ENCODE measurements around the gene MPLKIP. TPM values are rescaled to one million over a fixed set of nuclear protein-coding genes. Genes with fewer than 3 reads are reported as not detected.

MPLKIP gene
- total RNA-seq, 1 experiment from 2014 or later = 49.4 TPM

DNA sequence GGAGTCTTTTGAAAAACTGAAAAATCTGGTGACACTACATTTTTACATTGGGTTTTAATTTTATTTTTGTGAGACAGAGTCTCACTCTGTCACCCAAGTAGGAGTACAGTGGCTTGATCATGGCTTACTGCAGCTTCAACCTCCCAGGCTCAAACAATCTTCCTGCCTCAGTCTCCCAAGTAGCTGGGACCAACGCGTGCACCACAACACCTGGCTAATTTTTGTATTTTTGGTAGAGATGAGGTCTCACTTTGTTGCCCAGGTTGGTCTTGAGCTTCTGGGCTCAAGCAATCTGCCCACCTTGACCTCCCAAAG is 11.5 kb downstream of the MPLKIP start:
- CTCF ChIA-PET = interaction anchor here (0.6 kb wide), 1 partner anchor 32 kb away, joined by 3 read pairs; no protein-coding TSS in a partner anchor

More for the DNA sequence above, 11.5 kb downstream of the MPLKIP start:
- POLR2A ChIA-PET = no interaction called here
- H2AFZ ChIP-seq (ENCODE audit: low read depth, low read length, poor library complexity, severe bottlenecking) = no peak overlapping the region
- H3K9ac ChIP-seq (ENCODE audit: low read length) = no peak overlapping the region
- no TSS peak for BruUV-seq (replicated peaks)
- ATAC-seq (no peak), DNase-seq (ENCODE audit: low read depth, low spot score) (no peak)
- intact Hi-C loops (cut with micrococcal nuclease) = no loop called here
- H3K9me2 ChIP-seq (ENCODE audit: insufficient read depth) = no peaks in the 10 kb centered on the region
- H3K9me3 ChIP-seq (ENCODE audit: control insufficient read depth in 1 of 2, insufficient read depth in 1 of 2, low read depth in 1 of 2, low read length in 2 of 2) = no peaks in the 10 kb centered on the region
- no peaks in the 10 kb centered on the region for H4K20me1 ChIP-seq (ENCODE audit: insufficient read depth)
- H3K27me3 ChIP-seq (ENCODE audit: insufficient read depth, low read length) = no peaks in the 10 kb centered on the region
- TF ChIP-seq POLR2AphosphoS5 (IDR thresholded peaks at IDR 0.05; ENCODE audit: low read depth, low read length) (no peak), EZH2 (IDR thresholded peaks at IDR 0.05) (no peak), ZNF274 (IDR thresholded peaks at IDR 0.05; ENCODE audit: low read depth, low read length) (no peak), EZH2phosphoT487 (IDR thresholded peaks at IDR 0.05; ENCODE audit: borderline replicate concordance) (no peak), RAD21 (IDR thresholded peaks at IDR 0.05; ENCODE audit: low read depth) (no peak), EGR1 (IDR thresholded peaks at IDR 0.05; ENCODE audit: low read depth) (no peak), POLR2A (IDR thresholded peaks at IDR 0.05; ENCODE audit: borderline replicate concordance, extremely low read depth, insufficient read depth, insufficient read length) (no peak), CEBPB (IDR thresholded peaks at IDR 0.05; ENCODE audit: low read depth) (no peak), ELF1 (IDR thresholded peaks at IDR 0.05; ENCODE audit: borderline replicate concordance, low read depth) (no peak), TCF7L2 (IDR thresholded peaks at IDR 0.05; ENCODE audit: borderline replicate concordance, extremely low read depth, insufficient read depth, insufficient read length) (no peak), ZFX (IDR thresholded peaks at IDR 0.05) (no peak), SIN3A (IDR thresholded peaks at IDR 0.05; ENCODE audit: low read depth) (no peak)
- TF ChIP-seq, protein P1, sequence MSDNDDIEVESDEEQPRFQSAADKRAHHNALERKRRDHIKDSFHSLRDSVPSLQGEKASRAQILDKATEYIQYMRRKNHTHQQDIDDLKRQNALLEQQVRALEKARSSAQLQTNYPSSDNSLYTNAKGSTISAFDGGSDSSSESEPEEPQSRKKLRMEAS (IDR thresholded peaks at IDR 0.05) = no peak
- TF ChIP-seq, protein P2, sequence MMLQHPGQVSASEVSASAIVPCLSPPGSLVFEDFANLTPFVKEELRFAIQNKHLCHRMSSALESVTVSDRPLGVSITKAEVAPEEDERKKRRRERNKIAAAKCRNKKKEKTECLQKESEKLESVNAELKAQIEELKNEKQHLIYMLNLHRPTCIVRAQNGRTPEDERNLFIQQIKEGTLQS (IDR thresholded peaks at IDR 0.05) = no peak
- TF ChIP-seq, protein P3, sequence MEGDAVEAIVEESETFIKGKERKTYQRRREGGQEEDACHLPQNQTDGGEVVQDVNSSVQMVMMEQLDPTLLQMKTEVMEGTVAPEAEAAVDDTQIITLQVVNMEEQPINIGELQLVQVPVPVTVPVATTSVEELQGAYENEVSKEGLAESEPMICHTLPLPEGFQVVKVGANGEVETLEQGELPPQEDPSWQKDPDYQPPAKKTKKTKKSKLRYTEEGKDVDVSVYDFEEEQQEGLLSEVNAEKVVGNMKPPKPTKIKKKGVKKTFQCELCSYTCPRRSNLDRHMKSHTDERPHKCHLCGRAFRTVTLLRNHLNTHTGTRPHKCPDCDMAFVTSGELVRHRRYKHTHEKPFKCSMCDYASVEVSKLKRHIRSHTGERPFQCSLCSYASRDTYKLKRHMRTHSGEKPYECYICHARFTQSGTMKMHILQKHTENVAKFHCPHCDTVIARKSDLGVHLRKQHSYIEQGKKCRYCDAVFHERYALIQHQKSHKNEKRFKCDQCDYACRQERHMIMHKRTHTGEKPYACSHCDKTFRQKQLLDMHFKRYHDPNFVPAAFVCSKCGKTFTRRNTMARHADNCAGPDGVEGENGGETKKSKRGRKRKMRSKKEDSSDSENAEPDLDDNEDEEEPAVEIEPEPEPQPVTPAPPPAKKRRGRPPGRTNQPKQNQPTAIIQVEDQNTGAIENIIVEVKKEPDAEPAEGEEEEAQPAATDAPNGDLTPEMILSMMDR (IDR thresholded peaks at IDR 0.05 in 2 of 3, conservative IDR thresholded peaks at IDR 0.05 in 1 of 3; ENCODE audit: borderline replicate concordance in 1 of 3, insufficient read depth in 1 of 3, low read depth in 2 of 3, low read length in 2 of 3) = no peak
- TF ChIP-seq, protein P4, sequence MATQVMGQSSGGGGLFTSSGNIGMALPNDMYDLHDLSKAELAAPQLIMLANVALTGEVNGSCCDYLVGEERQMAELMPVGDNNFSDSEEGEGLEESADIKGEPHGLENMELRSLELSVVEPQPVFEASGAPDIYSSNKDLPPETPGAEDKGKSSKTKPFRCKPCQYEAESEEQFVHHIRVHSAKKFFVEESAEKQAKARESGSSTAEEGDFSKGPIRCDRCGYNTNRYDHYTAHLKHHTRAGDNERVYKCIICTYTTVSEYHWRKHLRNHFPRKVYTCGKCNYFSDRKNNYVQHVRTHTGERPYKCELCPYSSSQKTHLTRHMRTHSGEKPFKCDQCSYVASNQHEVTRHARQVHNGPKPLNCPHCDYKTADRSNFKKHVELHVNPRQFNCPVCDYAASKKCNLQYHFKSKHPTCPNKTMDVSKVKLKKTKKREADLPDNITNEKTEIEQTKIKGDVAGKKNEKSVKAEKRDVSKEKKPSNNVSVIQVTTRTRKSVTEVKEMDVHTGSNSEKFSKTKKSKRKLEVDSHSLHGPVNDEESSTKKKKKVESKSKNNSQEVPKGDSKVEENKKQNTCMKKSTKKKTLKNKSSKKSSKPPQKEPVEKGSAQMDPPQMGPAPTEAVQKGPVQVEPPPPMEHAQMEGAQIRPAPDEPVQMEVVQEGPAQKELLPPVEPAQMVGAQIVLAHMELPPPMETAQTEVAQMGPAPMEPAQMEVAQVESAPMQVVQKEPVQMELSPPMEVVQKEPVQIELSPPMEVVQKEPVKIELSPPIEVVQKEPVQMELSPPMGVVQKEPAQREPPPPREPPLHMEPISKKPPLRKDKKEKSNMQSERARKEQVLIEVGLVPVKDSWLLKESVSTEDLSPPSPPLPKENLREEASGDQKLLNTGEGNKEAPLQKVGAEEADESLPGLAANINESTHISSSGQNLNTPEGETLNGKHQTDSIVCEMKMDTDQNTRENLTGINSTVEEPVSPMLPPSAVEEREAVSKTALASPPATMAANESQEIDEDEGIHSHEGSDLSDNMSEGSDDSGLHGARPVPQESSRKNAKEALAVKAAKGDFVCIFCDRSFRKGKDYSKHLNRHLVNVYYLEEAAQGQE (IDR thresholded peaks at IDR 0.05; ENCODE audit: low read depth) = no peak
- H3K4me1 ChIP-seq (ENCODE audit: control insufficient read depth in 1 of 2, insufficient read depth in 2 of 2, low read length in 2 of 2) = peaks cover 4 to 18% of the 10 kb centered on the region in 2 experiments; a peak in 3 of 4 replicates
- peaks cover 33% of the 10 kb centered on the region for H3K79me2 ChIP-seq (ENCODE audit: insufficient read depth, low read length)
- no peak overlapping the region for H3K4me3 ChIP-seq (replicated peaks in 1 of 2; ENCODE audit: low read depth in 1 of 2, low read length in 2 of 2)
- H3K36me3 ChIP-seq (ENCODE audit: control insufficient read depth in 1 of 2, insufficient read depth in 2 of 2, low read length in 2 of 2) = no peaks in the 10 kb centered on the region
- RAD21 ChIA-PET (ENCODE audit: low non-redundant PET in 1 of 2, low total read pairs in 2 of 2, uncharacterized antibody in 2 of 2, unreplicated experiment in 2 of 2) = no interaction called here
- no peak overlapping the region for H3K27ac ChIP-seq (ENCODE audit: low read depth, low read length)
- no peak overlapping the region for H3K4me2 ChIP-seq (ENCODE audit: low read length)

Measured in HCT116 (cell line).